ENCODE results near the gene NTSR2. TPM values are rescaled to one million over a fixed set of nuclear protein-coding genes. Genes with fewer than 3 reads are reported as not detected.

NTSR2 gene
- total RNA-seq, 2 donors from 2014 or later = not detected

GRCh38 chr2:11680182-11680900 lies 10.3 kb upstream of the NTSR2 start:
- no peaks in the 10 kb centered on the region for H3K36me3 ChIP-seq
- DNase-seq (ENCODE audit: low spot score) = no peak
- H3K4me3 ChIP-seq = no peak overlapping the region
- H3K4me1 ChIP-seq = peaks cover 0 to 8% of the 10 kb centered on the region in 2 donors
- TF ChIP-seq, protein P1, sequence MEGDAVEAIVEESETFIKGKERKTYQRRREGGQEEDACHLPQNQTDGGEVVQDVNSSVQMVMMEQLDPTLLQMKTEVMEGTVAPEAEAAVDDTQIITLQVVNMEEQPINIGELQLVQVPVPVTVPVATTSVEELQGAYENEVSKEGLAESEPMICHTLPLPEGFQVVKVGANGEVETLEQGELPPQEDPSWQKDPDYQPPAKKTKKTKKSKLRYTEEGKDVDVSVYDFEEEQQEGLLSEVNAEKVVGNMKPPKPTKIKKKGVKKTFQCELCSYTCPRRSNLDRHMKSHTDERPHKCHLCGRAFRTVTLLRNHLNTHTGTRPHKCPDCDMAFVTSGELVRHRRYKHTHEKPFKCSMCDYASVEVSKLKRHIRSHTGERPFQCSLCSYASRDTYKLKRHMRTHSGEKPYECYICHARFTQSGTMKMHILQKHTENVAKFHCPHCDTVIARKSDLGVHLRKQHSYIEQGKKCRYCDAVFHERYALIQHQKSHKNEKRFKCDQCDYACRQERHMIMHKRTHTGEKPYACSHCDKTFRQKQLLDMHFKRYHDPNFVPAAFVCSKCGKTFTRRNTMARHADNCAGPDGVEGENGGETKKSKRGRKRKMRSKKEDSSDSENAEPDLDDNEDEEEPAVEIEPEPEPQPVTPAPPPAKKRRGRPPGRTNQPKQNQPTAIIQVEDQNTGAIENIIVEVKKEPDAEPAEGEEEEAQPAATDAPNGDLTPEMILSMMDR (IDR thresholded peaks at IDR 0.05) = no peak
- no peaks in the 10 kb centered on the region for H3K9me3 ChIP-seq
- no peak overlapping the region for H3K27ac ChIP-seq
- no peaks in the 10 kb centered on the region for H3K27me3 ChIP-seq

DNA sequence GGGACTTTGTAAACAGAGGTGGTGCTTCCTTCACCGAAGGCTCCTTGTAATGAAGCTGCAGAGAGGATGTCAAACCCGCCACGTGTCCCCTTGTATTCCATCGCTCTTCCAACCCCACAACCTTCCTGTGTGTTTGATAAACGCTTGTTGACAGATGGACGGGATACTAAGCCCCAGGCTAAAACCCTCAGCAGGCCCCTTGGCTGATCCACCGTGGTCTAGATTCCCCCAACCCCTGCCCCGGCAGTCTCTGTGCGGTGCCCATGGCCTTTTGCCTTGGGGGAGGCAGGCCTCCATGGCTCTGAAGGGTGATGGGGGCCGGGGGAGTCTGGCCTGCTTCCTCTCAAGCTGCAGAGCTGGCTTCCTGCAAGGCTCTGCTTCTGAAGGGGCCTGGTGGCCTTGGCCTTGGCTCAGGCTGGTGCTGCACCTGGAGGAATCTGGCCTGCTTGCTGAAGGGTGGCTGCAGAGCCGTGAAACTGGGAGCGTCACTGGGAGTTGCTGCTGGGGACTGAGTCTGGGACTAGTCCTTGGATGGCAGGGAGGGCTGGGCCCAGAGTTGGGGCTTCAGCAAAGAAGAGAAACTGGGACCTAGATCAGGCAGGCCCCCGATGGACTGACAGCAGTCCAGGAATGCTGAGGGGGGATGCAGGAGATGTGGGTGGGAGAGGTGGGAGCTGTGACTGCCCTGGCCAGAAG lies 9.6 kb upstream of the NTSR2 start:
- DNase-seq (ENCODE audit: low spot score) = no peak
- H3K4me1 ChIP-seq = peaks cover 0 to 8% of the 10 kb centered on the region in 2 donors
- H3K36me3 ChIP-seq = no peaks in the 10 kb centered on the region
- TF ChIP-seq, protein P1 (IDR thresholded peaks at IDR 0.05) = no peak
- H3K27ac ChIP-seq = no peak overlapping the region
- no peaks in the 10 kb centered on the region for H3K27me3 ChIP-seq
- H3K9me3 ChIP-seq = no peaks in the 10 kb centered on the region
- H3K4me3 ChIP-seq = no peak overlapping the region

DNA sequence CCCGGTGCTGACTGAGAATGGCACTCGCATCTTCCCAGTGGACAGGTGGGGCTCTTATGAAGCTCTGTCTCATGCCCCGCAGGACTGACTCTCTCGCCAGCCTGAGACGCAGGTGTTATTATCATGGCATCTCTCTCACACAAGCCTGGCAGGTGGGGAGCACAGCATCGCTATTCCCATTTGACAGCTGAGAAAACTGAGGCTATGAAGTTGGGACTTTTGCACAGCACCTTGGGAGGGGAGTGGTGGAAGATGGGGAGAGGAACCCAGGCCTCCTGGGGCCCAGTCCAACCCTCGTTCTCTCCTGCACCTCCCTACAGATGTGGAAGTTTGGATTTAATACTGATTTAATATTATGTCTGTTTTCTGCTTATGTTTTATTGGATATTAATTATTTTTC lies 9.0 kb upstream of the NTSR2 start:
- Histone ChIP-seq H3K9me3 (no peaks in the 10 kb centered on the region), H3K4me3 (no peak overlapping the region), H3K4me1 (peaks cover 0 to 8% of the 10 kb centered on the region in 2 donors), H3K27me3 (no peaks in the 10 kb centered on the region), H3K27ac (no peak overlapping the region), H3K36me3 (no peaks in the 10 kb centered on the region)
- no peak for DNase-seq (ENCODE audit: low spot score)
- TF ChIP-seq, protein P1 (IDR thresholded peaks at IDR 0.05) = no peak

DNA sequence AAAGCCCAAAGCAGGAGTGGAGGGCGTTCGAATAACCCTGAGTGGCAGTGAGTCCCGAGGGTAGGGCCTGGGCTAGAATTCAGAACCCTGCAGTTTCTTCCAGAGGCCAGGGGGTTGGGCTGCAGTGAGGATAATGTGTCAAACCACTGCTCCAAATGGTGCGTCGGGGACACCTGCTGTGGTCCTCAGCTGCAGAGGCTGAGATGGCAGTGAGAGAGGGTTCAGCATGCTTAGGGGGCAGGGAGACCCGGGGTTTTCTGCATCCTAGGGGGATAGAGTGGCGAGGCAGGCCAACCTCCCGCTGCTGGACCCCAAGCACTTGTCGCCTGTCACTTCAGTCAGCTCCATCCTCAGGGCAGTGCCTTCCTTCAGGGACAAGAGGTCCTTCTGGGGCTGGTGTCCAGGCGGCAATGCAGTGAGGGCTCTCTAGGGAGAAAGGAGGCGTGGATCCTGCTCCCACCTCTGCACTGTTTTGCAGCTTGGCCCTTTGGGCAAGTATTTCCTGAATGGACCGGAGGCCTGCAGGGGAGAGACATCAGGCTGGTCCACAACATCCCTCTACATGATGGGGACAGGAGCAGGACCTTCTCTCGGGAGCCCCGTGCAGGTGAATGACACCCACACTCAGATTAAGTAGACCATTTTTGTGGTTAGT lies 8.4 kb upstream of the NTSR2 start:
- no peaks in the 10 kb centered on the region for H3K27me3 ChIP-seq
- no peak for DNase-seq (ENCODE audit: low spot score)
- H3K4me3 ChIP-seq = no peak overlapping the region
- H3K27ac ChIP-seq = no peak overlapping the region
- H3K4me1 ChIP-seq = peaks cover 0 to 8% of the 10 kb centered on the region in 2 donors
- no peaks in the 10 kb centered on the region for H3K36me3 ChIP-seq
- no peaks in the 10 kb centered on the region for H3K9me3 ChIP-seq
- TF ChIP-seq, protein P1 (IDR thresholded peaks at IDR 0.05) = no peak

- Histone ChIP-seq H3K9me3 (no peaks in the 10 kb centered on the region), H3K27ac (peak overlapping the region in 1 of 2 donors; percentile 12), H3K4me3 (no peak overlapping the region), H3K4me1 (peaks cover 0 to 8% of the 10 kb centered on the region in 2 donors), H3K27me3 (no peaks in the 10 kb centered on the region), H3K36me3 (no peaks in the 10 kb centered on the region)
- TF ChIP-seq, protein P1 (IDR thresholded peaks at IDR 0.05) = no peak
- DNase-seq (ENCODE audit: low spot score) = no peak
Measured at GRCh38 chr2:11677136-11678055, 7.4 kb upstream of the NTSR2 start.
